ENCODE measurements around the gene ADGRG2. TPM values are rescaled to one million over a fixed set of nuclear protein-coding genes. Genes with fewer than 3 reads are reported as not detected.
A peak's percentile ranks its signal among the peaks of the same experiment; 100 is the strongest.

ADGRG2 gene
- total and polyA plus RNA-seq, 2 donors (not counting 1 experiment from before 2014, with no cell fraction given): under 0.01 to 0.05 TPM

DNA sequence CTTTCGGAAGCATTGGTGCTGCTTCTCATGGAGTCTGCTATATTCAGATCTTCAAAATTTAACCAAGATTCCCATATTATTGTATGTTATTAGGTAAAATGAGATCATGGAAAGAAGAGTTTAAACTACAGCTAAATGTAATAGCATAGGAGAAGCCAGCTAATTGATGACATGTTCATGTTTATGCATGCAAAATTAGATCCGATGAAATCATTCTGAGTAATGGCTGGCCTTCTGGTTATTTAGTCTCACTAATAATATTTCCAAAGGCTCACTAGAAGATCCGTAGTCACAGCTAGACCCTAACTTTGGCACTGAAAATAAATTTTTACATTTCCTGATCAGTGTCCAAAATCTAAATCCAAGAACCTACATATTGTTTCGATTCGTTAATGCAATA lies 118.5 kb downstream of the ADGRG2 start:
- no peak overlapping the region for H3K4me2 ChIP-seq (ENCODE audit: extremely low read depth, insufficient read depth, low read length)

DNA sequence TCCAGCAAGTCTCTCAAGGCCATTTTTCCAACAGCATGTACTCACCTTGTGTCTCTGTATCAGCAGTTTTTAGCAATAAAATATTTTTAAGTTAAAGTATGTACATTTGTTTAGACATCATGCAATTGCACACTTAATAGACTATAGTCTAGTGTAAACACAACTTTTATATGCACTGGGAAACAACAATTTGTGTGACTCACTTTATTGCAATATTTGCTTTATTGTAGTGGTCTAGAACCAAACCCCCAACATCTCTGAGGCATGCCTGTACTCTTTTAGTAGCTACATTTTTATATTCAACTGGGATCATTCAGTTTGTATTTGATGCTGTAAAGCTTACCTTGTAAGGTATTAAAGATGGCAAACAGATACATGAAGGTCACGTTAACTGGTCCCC lies 123.6 kb downstream of the ADGRG2 start:
- no peaks in the 10 kb centered on the region for H3K9me3 ChIP-seq (ENCODE audit: control insufficient read depth, insufficient read depth, low read depth, low read length)
- no peaks in the 10 kb centered on the region for H4K20me1 ChIP-seq (ENCODE audit: control insufficient read depth, extremely low read depth, insufficient read depth, low read length)
- H3K9ac ChIP-seq (ENCODE audit: insufficient read depth, low read length): no peak overlapping the region
- no peak overlapping the region for H3K4me2 ChIP-seq (ENCODE audit: extremely low read depth, insufficient read depth, low read length)
- H3K27ac ChIP-seq (ENCODE audit: insufficient read depth, low read length): no peak overlapping the region
- H3K36me3 ChIP-seq (ENCODE audit: control insufficient read depth, insufficient read depth, low read length): no peaks in the 10 kb centered on the region
- H3K4me1 ChIP-seq (ENCODE audit: control insufficient read depth, extremely low read depth, insufficient read depth, low read length): no peaks in the 10 kb centered on the region
- H3K4me3 ChIP-seq (replicated peaks in 1 of 4; ENCODE audit: control extremely low read depth in 1 of 4, insufficient read depth in 1 of 4, low read depth in 3 of 4, low read length in 4 of 4): no peak overlapping the region
- H2AFZ ChIP-seq (ENCODE audit: low read length): no peak overlapping the region
- TF ChIP-seq, protein P1, sequence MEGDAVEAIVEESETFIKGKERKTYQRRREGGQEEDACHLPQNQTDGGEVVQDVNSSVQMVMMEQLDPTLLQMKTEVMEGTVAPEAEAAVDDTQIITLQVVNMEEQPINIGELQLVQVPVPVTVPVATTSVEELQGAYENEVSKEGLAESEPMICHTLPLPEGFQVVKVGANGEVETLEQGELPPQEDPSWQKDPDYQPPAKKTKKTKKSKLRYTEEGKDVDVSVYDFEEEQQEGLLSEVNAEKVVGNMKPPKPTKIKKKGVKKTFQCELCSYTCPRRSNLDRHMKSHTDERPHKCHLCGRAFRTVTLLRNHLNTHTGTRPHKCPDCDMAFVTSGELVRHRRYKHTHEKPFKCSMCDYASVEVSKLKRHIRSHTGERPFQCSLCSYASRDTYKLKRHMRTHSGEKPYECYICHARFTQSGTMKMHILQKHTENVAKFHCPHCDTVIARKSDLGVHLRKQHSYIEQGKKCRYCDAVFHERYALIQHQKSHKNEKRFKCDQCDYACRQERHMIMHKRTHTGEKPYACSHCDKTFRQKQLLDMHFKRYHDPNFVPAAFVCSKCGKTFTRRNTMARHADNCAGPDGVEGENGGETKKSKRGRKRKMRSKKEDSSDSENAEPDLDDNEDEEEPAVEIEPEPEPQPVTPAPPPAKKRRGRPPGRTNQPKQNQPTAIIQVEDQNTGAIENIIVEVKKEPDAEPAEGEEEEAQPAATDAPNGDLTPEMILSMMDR (conservative IDR thresholded peaks at IDR 0.05 in 1 of 2, IDR thresholded peaks at IDR 0.05 in 1 of 2; ENCODE audit: low read depth in 1 of 2, low read length in 2 of 2): no peak
- TF ChIP-seq EZH2 (IDR thresholded peaks at IDR 0.05; ENCODE audit: low read length, missing control alignments): no peak
- DNase-seq (ENCODE audit: low read depth in 2 of 2): no peak
- H3K79me2 ChIP-seq (ENCODE audit: control insufficient read depth, insufficient read depth, low read length): no peaks in the 10 kb centered on the region
- H3K27me3 ChIP-seq (ENCODE audit: control insufficient read depth, insufficient read depth, low read length): no peaks in the 10 kb centered on the region

More for the DNA sequence above, 118.5 kb downstream of the ADGRG2 start:
- Histone ChIP-seq H3K27me3 (ENCODE audit: control insufficient read depth, insufficient read depth, low read length) (no peaks in the 10 kb centered on the region), H3K27ac (ENCODE audit: insufficient read depth, low read length) (no peak overlapping the region), H3K9me3 (ENCODE audit: control insufficient read depth, insufficient read depth, low read depth, low read length) (no peaks in the 10 kb centered on the region), H3K4me3 (replicated peaks in 1 of 4; ENCODE audit: control extremely low read depth in 1 of 4, insufficient read depth in 1 of 4, low read depth in 3 of 4, low read length in 4 of 4) (no peak overlapping the region), H3K4me1 (ENCODE audit: control insufficient read depth, extremely low read depth, insufficient read depth, low read length) (peaks cover 2% of the 10 kb centered on the region), H3K79me2 (ENCODE audit: control insufficient read depth, insufficient read depth, low read length) (no peaks in the 10 kb centered on the region), H3K9ac (ENCODE audit: insufficient read depth, low read length) (no peak overlapping the region), H3K36me3 (ENCODE audit: control insufficient read depth, insufficient read depth, low read length) (no peaks in the 10 kb centered on the region), H2AFZ (ENCODE audit: low read length) (no peak overlapping the region), H4K20me1 (ENCODE audit: control insufficient read depth, extremely low read depth, insufficient read depth, low read length) (no peaks in the 10 kb centered on the region)
- no peak for DNase-seq (ENCODE audit: low read depth in 2 of 2)
- TF ChIP-seq, protein P1 (conservative IDR thresholded peaks at IDR 0.05 in 1 of 2, IDR thresholded peaks at IDR 0.05 in 1 of 2; ENCODE audit: low read depth in 1 of 2, low read length in 2 of 2): no peak
- no peak for TF ChIP-seq EZH2 (IDR thresholded peaks at IDR 0.05; ENCODE audit: low read length, missing control alignments)

DNA sequence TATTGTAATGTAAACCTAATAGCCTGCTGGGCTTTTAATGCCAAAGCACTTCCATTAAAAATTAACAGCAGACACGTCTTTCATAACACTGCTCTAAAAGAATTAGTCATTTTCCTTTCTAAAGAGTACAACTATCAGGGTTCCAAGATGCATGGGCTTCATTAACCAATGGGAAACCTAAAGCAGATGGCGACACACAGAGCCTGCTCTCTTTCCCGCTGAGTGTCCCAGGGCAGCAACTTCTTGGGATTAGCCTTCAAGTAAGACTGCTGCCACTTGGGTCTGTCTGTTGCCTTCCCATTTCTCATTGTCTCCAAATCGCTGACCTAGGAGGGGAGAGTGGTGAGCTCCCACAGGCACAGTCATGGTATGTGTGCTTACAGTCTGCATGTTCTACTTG lies 124.4 kb downstream of the ADGRG2 start:
- no peaks in the 10 kb centered on the region for H3K79me2 ChIP-seq (ENCODE audit: control insufficient read depth, insufficient read depth, low read length)
- H3K9me3 ChIP-seq (ENCODE audit: control insufficient read depth, insufficient read depth, low read depth, low read length): no peaks in the 10 kb centered on the region
- no peaks in the 10 kb centered on the region for H3K4me1 ChIP-seq (ENCODE audit: control insufficient read depth, extremely low read depth, insufficient read depth, low read length)
- H3K27me3 ChIP-seq (ENCODE audit: control insufficient read depth, insufficient read depth, low read length): no peaks in the 10 kb centered on the region
- H3K4me3 ChIP-seq (replicated peaks in 1 of 4; ENCODE audit: control extremely low read depth in 1 of 4, insufficient read depth in 1 of 4, low read depth in 3 of 4, low read length in 4 of 4): no peak overlapping the region
- H3K27ac ChIP-seq (ENCODE audit: insufficient read depth, low read length): no peak overlapping the region
- no peaks in the 10 kb centered on the region for H4K20me1 ChIP-seq (ENCODE audit: control insufficient read depth, extremely low read depth, insufficient read depth, low read length)
- no peak for TF ChIP-seq EZH2 (IDR thresholded peaks at IDR 0.05; ENCODE audit: low read length, missing control alignments)
- TF ChIP-seq, protein P1 (conservative IDR thresholded peaks at IDR 0.05 in 1 of 2, IDR thresholded peaks at IDR 0.05 in 1 of 2; ENCODE audit: low read depth in 1 of 2, low read length in 2 of 2): no peak
- H3K4me2 ChIP-seq (ENCODE audit: extremely low read depth, insufficient read depth, low read length): no peak overlapping the region
- DNase-seq (ENCODE audit: low read depth in 2 of 2): peak in 1 of 2 donors; percentile 8
- H2AFZ ChIP-seq (ENCODE audit: low read length): no peak overlapping the region
- H3K36me3 ChIP-seq (ENCODE audit: control insufficient read depth, insufficient read depth, low read length): no peaks in the 10 kb centered on the region
- H3K9ac ChIP-seq (ENCODE audit: insufficient read depth, low read length): no peak overlapping the region

Data from fibroblast of lung (primary cell).